Astrocyte of the hippocampus (primary cell): Measurements from ENCODE around the gene DLG3.
"Not testable (repeated sequence)": the region's sequence is repeated elsewhere in the genome, so short reads cannot be mapped to it uniquely, and the experiment has no call there.

Experiments
- DNase-seq: peaks from one replicate; pipeline ENCODE4 v3.0.0; 2011; ENCODE audit warnings: low read depth, low spot score

DLG3 gene

DNA sequence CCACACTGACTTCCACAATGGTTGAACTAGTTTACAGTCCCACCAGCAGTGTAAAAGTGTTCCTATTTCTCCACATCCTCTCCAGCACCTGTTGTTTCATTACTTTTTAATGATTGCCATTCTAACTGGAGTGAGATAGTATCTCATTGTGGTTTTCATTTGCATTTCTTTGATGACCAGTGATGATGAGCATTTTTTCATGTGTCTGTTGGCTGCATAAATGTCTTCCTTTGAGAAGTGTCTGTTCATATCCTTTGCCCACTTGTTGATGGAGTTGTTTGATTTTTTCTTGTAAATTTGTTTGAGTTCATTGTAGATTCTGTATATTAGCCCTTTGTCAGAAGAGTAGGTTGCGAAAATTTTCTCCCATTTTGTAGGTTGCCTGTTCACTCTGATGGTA is 71.1 kb downstream of the DLG3 start:
- DNase-seq = not testable (repeated sequence)

DNA sequence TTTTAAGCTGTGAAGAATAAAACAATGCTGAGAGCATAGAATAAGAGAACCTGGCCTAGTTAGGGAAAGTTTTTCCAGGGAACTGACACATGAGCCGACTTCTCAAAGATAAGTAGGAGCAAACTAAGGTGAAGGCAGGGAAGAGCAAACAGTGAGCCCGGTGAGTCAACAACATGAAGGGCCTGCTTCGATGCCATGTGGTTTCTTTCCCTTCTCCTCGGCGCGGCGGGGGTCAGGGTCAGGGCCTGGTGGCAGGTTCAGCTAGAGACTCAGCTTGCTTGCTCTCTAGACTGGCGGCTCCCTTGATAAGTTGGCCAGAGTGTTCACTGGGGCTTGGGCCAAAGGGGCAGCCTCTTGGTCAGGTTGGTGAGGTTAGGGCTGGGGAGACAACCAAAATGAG is 81.1 kb downstream of the DLG3 start:
- DNase-seq = no peak

DNA sequence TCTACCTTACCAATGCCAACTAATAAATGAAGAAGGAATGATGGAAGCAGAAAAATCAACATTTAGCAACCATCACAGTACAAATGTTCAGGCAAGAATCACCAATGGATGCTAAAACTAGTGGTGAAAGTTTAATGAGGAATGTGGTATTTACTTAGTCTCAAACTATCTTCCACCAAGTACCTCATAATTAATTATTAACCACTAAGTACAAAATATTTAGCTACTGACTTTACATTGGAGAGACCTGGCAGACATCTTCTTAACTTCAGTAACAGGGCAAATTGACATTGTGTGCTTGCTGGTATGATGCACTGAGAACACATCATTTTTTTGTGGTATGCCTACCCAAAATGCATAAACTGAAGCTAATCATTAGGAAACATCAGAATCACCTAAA is 82.4 kb downstream of the DLG3 start:
- no peak for DNase-seq

DNA sequence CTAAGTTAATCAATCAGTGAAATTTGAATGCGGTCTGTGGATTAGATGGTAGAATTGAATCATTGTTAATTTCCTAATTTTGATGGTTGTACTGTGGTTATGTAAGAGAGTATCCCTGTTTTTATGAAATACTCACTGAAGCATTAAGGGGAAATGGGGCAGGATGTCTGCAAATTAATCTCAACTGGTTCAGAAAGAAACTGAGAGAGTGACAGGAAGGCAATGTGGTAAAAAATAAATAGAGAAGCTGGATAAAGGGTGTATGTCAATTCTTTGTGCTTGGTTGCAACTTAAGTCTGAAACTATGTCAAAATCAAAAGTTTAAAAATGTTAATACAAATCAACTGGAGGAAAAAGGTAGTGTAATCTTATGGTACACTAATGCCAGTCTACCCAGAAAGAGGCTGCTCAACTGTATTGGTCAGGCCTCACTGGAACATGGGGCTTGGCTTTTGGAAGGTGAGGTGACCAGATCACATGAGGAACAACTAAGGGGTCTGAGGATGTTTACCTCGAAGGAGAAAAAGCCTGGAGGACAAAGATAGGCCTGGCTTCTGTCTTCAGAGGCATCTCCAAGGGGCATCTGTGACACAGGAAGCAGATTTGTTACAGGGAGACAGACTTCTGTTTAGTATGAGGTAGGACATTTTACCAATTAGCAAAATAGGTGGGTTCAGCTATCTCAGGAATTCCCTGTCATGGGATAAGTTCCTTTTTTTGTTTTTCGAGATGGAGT is 83.1 kb downstream of the DLG3 start:
- no peak for DNase-seq

DNA sequence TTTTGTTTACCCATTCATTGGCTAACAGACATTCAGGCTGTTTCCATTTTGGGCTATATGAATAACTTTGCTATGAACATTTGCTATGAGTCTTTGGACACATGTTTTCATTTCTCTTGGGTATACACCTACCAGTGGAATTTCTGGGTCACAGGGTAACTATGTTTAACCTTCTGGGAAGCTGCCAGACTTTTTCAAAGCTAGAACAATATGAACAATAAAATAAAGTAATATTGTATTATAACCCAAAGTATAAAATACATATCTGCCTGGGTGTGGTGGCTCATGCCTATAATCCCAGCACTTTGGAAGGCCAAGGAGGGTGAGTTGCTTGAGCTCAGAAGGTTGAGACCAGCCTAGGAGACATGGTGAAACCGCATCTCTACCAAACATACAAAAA is 90.6 kb downstream of the DLG3 start:
- DNase-seq = no peak

DNA sequence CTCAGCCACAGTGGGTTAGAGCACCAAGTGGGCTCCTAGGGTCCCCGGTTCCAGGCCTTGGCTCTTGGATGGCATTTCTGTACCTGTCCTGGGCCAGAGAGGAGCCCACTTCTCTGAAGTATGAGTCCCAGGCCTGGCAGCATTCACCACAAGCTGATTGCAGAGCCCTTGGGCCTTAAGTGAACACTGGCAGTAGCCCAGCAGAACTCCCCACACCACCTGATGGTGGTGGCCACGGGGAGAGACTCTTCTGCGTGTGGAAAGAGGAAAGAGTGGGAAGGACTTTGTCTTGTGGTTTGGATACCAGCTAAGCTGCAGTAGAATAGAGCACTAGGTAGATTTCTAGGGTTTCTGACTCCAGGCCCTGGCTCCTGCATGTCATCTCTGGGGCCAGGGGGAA is 104.8 kb downstream of the DLG3 start:
- DNase-seq = peak; percentile 0

DNA sequence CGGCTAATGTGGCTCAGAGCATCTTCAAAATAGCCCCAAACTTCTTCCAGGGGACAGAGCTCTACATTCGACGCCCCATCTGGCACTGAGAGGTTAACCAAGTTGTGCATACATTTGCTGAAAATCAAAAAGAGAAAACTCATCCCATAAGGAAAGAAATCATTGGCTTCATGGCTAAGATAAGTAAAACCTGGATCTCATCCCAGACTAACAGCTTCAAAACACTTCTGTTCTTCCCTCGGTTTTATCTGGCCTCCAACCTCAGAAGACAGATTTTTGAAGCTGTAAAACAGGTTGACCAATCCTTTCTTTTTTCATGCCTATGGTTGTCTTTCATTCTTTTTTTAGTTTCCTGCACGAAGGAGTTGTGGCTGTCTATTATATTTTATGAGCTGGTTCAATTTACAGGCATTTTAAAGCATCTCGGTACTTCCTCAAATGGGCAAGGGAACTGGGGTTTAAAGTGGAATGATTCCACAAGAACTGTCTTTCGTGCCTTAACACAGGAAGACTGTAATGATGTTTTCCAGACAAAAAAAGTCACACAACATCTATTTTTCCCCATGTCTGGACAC is 107.6 kb downstream of the DLG3 start:
- no peak for DNase-seq

DNA sequence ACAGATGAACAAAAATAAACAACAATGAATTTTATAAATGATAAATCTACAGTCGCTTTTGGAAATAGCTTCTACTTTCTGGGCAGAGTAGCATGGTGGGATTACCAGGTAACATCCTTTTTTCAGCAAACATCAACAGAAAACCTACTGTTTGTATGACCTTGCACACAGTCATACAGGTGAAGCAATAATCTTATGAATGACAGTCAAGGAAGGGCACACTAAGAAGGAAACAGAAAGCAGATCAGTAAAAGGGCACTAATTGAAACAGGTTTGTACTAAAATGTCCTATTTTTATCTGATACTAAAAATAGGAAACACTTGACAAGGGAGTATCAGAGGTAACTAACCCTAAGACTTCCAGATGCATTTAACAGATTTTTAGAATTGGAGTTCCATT is 108.9 kb downstream of the DLG3 start:
- DNase-seq = no peak

DNA sequence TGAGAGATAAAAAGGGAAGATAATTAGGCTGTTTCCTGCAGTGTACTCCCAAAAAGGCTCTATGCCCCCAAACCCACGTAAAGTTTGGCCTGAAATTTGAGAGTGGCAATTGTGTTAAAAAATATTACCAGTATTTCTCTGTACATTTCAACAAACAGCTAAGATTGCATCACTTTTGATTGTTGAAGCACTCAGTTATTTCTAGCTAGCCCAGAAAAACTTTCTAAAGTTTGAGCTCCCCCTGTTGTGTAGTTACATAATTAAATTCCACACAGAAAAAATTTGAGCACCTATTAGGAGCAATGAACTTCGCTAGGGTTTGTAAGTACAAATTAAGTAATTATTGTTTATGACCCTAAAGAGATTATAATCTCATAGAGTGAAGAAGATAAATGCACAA is 109.4 kb downstream of the DLG3 start:
- peak; percentile 19 for DNase-seq

DNA sequence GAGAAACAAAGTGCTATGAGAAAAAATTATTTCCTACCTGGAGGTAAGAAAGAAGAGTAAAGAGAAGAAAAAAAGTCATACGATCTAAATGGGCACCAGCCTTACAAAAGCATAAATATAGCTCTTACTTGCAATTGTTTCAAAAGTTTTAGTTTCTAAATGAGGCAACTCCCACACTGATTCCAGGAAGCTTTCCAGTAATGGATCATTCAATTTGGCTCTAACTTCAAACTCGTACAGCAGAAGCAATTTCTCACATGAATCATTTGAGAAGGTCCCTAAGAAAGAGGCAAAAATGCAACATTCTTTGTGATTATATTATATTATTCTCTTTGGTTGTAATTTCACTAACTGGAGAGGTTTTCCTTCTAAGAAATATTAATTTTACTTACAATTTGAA is 109.9 kb downstream of the DLG3 start:
- no peak for DNase-seq

DNA sequence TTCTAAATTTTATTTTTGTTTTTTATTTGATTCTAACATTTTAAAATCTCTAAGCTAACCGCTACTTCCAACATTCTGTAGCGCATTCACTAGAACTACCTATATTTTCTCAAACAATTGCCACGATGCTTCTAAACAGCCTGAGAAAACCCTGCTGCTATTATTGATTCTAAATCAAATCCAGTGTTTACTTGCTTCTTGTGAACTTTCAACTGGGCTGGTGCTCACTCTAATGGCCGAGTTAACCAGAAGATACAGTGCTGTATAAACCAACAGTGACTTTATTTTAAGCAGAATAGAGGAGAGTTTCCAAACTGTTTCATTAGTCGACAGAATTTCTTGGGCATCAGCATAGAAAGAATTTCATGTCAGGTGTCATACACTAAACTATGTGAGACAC is 110.3 kb downstream of the DLG3 start:
- DNase-seq = no peak
